HL-60 (cell line): ENCODE data around the gene DDX24.

Source experiments
- DNase-seq, 2 experiments: peaks; one replicate each; pipeline ENCODE4 v3.0.0-alpha.2; 2010 to 2020; ENCODE audit warnings: low read depth in 1 of 2, low spot score in 1 of 2
- H3K27ac ChIP-seq: fragments of 250-450 bp; sonication (Bioruptor Pico); replicated peaks from 2 replicates; pipeline ENCODE4 v1.5.1; 2020; ENCODE audit warnings: mild to moderate bottlenecking, moderate library complexity
- H3K27me3 ChIP-seq: fragments of 250-450 bp; sonication (Bioruptor Pico); 2 replicates; pipeline ENCODE4 v1.5.1; 2021; ENCODE audit warnings: mild to moderate bottlenecking, moderate library complexity; ENCODE audit not compliant: insufficient read depth, poor library complexity, severe bottlenecking
- H3K4me3 ChIP-seq: replicated peaks from 2 replicates; pipeline ENCODE4 v1.5.1; 2011; ENCODE audit warnings: mild to moderate bottlenecking, control low read depth, low read length; ENCODE audit not compliant: insufficient read depth
- GABPA ChIP-seq: IDR thresholded peaks from 2 replicates; pipeline ENCODE4 v1.6.1; 2012; ENCODE audit warnings: low read depth
- POLR2AphosphoS5 ChIP-seq: IDR thresholded peaks from 2 replicates; pipeline ENCODE4 v1.6.1; 2012; ENCODE audit warnings: low read depth
- REST ChIP-seq: IDR thresholded peaks from 2 replicates; pipeline ENCODE4 v1.6.1; 2012; ENCODE audit warnings: low read depth; ENCODE audit not compliant: insufficient replicate concordance
- SPI1 ChIP-seq: IDR thresholded peaks from 2 replicates; pipeline ENCODE4 v1.6.1; 2012; ENCODE audit warnings: low read depth, mild to moderate bottlenecking, borderline replicate concordance
- TF ChIP-seq, protein P1 (sequence below): IDR thresholded peaks from one replicate; pipeline ENCODE4 v1.5.1; 2011; ENCODE audit warnings: low read length, control low read depth, inconsistent platforms; ENCODE audit not compliant: insufficient read depth

The DDX24 gene

DNA sequence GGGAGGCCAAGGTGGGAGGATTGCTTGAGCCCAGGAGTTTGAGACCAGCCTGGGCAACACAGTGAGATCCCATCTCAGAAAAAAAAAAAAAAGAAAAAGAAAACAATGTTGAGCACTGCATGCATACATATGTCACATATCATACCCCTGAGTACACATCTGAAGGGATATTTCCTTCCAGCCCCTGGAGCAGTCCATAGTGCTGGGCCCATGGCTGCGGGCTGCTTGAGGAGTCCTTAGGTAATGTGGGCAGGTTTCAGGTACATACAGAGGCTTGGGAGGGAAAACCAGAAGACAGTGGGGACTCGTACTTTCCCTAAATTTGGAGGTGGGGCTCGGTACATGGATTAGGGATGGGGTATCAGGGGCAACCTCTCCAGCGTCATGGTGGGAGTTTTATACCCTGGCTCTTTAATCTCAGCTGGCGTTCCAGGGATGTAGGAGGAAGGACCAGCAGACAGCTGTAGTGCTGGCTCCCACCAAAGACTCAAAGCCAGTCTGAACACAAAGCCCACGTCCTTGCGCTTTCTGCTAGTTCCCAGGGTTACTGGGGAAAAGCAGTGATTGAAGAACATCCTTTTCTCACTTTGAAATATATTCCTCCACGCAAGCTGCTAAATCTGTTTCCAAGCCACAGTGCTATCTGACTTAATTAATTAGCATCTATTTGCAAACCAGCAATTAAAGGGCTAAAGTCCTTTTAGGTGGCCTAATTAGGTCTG lies 49.7 kb downstream of the DDX24 start:
- TF ChIP-seq POLR2AphosphoS5, result no peak
- no peak for TF ChIP-seq GABPA
- TF ChIP-seq, protein P1, sequence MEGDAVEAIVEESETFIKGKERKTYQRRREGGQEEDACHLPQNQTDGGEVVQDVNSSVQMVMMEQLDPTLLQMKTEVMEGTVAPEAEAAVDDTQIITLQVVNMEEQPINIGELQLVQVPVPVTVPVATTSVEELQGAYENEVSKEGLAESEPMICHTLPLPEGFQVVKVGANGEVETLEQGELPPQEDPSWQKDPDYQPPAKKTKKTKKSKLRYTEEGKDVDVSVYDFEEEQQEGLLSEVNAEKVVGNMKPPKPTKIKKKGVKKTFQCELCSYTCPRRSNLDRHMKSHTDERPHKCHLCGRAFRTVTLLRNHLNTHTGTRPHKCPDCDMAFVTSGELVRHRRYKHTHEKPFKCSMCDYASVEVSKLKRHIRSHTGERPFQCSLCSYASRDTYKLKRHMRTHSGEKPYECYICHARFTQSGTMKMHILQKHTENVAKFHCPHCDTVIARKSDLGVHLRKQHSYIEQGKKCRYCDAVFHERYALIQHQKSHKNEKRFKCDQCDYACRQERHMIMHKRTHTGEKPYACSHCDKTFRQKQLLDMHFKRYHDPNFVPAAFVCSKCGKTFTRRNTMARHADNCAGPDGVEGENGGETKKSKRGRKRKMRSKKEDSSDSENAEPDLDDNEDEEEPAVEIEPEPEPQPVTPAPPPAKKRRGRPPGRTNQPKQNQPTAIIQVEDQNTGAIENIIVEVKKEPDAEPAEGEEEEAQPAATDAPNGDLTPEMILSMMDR, result no peak
- H3K27me3 ChIP-seq, result no peaks in the 10 kb centered on the region
- no peak for DNase-seq
- H3K27ac ChIP-seq, result no peak overlapping the region
- no peak overlapping the region for H3K4me3 ChIP-seq

DNA sequence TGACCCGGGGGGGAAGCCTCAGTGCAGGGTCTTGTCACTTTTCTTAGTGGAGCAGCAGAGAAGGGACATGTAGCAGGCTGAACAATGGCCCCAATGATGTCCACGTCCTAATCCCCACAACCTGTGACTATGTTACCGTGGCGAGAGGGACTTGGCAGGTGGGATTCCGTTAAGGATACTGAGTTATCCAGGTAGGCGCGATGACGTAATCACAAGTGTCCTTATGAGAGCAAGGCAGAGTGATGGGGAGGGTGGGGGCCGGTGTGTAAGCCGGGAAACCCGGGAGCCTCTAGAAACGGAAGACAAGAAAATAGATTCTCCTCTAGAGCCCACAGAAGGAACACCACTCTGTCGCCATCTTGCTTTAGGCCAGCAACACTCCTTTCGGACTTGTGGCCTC lies 50.4 kb downstream of the DDX24 start:
- Histone ChIP-seq H3K27ac (no peak overlapping the region), H3K27me3 (no peaks in the 10 kb centered on the region), H3K4me3 (no peak overlapping the region)
- no peak for TF ChIP-seq POLR2AphosphoS5
- no peak for TF ChIP-seq SPI1
- TF ChIP-seq, protein P1, result no peak
- TF ChIP-seq REST, result no peak
- no peak for TF ChIP-seq GABPA
- no peak for DNase-seq

DNA sequence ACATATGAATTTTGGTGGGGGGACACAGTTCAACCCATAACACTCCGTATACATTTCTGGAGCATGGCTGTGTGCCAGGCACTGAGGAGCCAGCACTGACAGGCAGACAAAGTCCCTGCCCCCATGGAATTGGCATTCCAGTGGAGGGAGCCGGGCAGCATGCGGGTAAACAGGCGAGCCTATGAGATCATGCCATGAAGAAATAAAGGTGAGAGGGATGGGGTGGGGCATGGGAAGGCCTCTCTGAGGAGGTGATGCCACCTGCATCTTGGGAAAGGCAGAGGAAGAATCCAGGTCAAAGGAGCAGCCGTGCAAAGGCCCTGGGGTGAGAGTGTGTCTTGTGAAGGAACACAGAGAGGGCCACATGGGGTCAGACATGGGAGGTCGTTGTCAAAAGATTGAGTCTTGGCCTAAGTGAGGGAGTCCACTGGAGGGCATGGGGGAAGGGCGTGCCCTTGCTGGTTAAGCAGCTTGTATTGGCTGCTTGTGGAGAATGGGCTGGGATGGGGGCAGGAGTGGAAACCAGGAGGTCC lies 51.3 kb downstream of the DDX24 start:
- TF ChIP-seq REST, result no peak
- no peaks in the 10 kb centered on the region for H3K27me3 ChIP-seq
- no peak for DNase-seq
- no peak overlapping the region for H3K4me3 ChIP-seq
- no peak overlapping the region for H3K27ac ChIP-seq

GRCh38 chr14:94029265-94029664 lies 51.7 kb downstream of the DDX24 start:
- Histone ChIP-seq H3K4me3 (no peak overlapping the region), H3K27ac (peak overlapping the region; percentile 30; the same call in 1 of the 2 replicates), H3K27me3 (no peaks in the 10 kb centered on the region)
- peak in 1 of 2 experiments; percentile 70 for DNase-seq
- TF ChIP-seq GABPA, result no peak
- TF ChIP-seq REST, result no peak
- TF ChIP-seq, protein P1, result no peak
- no peak for TF ChIP-seq POLR2AphosphoS5
- peak; percentile 28; the same call in 1 of the 2 replicates for TF ChIP-seq SPI1
